GM20431 (cell line): ENCODE results near the gene CYP26B1.
"Not testable (repeated sequence)": the region's sequence is repeated elsewhere in the genome, so short reads cannot be mapped to it uniquely, and the experiment has no call there.

Experiments used
- in situ Hi-C: fragments of 300-500 bp; cut with MseI, MboI; formaldehyde crosslinking; loops from one replicate; pipeline ENCODE4 v1.15.0; 2020; ENCODE audit warnings: low sequenced_read_pairs; ENCODE audit not compliant: unreplicated experiment

CYP26B1 gene

DNA sequence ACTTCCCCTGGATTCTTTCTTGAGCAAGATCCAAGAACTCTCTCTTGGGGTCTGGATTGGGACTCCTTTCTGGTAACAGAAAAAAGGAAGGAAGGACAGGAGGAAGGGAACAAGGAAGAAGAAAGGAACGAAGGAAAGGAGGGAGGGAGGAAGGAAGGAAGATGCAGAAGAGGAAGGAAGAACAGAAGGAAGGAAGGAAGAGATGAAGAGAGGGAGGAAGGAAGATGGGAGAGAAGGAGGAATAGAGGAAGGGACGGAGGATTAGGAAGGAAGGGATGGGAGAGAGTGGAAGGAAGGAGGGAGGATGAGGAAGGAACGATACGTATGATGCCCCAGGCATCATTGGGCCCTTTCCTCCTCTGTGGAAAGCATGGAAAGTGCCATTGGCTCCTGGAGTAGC, 58.6 kb downstream of the CYP26B1 start:
- in situ Hi-C loops, result no loop called here

DNA sequence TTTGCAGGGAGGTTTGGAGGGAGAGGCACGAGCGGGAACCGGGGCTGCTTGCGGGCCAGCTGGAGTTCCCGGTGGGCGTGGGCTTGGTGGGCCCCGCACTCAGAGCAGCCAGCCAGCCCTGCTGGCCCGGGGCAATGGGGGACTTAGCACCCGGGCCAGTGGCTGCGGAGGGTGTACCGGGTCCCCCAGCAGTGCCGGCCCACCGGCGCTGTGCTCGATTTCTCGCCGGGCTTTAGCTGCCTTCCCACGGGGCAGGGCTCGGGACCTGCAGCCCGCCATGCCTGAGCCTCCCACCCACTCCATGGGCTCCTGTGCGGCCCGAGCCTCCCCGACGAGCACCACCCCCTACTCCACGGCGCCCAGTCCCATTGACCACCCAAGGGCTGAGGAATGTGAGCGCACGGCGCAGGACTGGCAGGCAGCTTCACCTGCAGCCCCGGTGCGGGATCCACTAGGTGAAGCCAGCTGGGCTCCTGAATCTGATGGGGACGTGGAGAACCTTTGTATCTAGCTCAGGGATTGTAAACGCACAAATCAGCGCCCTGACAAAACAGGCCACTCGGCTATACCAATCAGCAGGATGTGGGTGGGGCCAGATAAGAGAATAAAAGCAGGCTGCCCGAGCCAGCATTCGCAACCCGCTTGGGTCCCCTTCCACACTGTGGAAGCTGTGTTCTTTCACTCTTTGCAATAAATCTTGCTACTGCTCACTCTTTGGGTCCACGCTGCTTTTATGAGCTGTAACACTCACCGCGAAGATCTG, 60.6 kb downstream of the CYP26B1 start:
- in situ Hi-C loops, result not testable (repeated sequence)

DNA sequence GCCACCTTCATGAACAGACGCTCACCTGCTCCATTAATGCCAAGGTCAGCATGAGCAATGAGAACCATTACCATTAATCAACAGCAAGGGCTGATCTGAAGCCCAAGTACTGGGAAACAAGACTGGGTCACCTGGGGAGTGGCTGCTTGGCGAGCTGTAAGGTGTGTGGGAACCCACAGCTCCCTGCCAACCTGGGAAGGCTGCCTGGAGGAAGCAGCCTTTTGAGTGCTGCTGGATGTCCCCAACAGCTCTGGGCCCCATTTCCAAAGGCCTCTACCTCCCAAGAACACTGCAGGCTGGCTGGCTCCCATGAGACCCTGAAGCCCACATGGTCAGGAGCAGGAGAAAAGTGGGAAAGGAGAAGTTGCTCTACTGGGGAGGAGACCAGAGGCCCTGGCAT, 62.1 kb downstream of the CYP26B1 start:
- in situ Hi-C loops, result no loop called here

DNA sequence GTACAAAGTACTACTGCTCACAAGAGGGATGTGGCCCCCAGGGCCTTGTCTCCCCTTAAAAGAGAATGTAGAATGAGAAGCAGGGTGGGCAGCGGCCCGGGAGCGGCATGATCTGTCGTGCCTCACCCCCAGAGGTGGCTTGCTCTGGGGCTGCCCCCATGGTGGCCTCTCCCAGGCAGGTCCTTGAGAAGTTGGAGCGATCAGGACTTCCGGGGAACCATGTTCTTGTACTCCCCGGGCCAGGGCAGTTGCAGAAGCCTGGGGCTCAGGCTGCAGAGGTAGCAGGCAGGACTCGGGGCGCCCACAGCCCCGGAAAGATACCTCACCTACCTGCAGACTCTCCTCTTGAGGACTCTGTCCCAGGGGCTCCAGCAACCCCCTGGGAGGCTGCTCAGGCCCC, 62.6 kb downstream of the CYP26B1 start:
- in situ Hi-C loops, result no loop called here

DNA sequence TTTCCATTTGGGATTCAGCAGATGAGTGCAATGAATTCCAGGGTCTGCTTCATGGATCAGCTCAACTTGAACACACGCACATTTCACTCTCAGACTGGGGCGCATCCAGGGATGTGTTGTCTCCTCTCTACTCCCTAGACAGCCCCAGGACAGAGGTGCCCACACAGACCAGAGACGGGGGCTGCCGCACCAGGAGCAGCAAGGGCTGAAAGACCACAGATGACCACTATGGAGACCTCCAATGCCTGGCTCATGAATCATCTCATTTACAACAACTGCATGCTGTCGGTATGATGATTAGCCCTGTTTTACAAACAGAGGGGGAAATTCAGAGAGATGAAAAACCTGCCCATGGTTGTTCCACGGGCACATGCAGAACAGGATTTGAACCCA, 63.1 kb downstream of the CYP26B1 start:
- in situ Hi-C loops, result no loop called here

DNA sequence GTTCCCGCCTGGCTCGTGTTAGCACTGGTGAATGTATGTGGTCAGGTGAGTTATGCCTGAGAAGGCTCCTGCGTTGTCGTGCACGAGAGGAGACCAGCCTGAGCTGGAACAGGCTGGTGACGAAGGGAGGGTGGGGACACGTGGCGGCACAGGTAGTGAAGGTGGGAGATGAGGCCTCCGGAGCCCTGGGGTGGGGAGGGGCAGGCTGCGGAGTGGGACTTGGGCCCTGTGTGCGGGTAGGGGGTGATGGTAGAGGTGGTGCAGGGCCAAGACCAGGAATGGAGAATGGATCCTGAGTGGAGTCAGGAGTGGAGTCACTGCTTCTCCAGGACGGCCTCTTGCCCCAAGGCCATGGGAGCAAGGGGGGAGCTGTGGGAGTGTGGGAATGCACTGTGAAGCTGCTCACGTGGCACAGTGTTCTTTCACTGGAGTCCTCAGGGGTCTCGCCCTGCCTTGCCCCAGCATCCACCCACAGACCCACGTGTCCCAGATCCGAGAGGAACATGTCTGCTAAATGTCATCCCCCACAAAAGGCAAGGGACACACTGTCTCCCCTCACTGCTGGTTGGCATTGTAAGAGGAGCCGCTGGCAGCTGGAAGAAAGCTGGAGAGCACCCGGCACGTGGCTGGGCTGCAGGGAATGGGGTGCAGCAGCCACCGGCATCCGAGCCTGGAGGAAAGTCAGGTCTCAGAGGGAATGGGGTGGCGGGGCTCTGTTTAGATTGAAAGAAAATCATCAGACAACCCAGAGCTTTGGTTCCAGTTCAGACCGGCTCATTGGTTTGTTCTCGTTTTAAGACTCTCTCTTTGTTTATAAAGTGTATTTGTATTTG, 63.7 kb downstream of the CYP26B1 start:
- in situ Hi-C loops, result no loop called here

- in situ Hi-C loops, result no loop called here
Observed at GRCh38 chr2:72082887-72083286, 64.8 kb downstream of the CYP26B1 start.

DNA sequence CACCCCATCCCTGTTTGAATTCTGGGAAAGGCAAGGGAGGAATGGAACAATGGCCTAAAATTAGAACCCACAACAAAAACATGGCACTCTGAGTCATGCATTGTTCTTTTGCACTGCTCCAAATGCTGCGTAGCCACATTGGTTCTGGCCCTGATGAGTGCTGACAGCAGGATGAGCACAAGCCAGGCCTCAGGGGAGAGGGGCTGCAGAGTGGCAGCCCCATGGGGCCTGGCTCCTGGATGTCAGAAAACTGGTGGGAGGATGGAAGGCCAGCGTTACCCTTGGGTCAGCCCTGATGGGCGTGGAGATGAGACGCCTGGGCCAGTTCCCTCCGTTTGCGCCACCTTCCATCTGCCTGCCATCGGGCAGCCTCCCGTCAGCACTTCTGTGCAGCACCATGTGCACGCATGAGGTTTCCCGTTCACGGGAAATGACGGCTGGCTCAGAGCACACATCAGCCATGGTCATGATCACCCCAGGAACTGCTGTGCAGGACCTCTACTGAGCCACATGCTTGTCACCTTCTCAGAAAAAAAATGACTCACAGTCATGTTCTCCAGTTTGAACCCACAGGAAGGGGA, 65.6 kb downstream of the CYP26B1 start:
- in situ Hi-C loops, result no loop called here

DNA sequence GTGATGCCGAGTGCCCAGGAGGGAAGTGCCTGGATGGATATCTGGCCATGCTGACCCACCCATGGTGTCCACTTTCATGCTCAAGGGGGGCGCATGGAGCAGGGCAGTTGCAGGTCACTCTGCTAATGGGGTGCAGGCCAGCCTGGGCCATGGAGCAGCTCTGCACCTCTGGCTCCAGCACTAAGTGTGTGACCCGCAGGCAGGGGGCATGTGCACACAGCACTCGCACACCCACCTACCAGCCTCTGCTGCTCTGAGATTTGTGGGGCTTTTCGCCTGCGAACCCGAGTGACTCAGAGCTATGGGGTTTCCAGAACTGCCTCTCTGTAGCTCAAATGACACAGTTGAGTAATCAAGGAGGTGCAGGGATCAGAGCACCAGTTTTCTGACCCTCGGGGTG, 66.2 kb downstream of the CYP26B1 start:
- in situ Hi-C loops, result no loop called here

- in situ Hi-C loops, result no loop called here
Observed at GRCh38 chr2:72080286-72081145, 67.1 kb downstream of the CYP26B1 start.
